GM12875 (cell line): ENCODE data around the gene NR2C2AP.

ENCODE experiments used
- H3K4me3 ChIP-seq: one replicate; pipeline ENCODE4 v1.5.1; 2011; ENCODE audit warnings: low read depth, low read length, control low read depth
- CTCF ChIP-seq: IDR thresholded peaks from 2 replicates; pipeline ENCODE4 v1.5.1; 2011; ENCODE audit warnings: low read depth, mild to moderate bottlenecking, control low read depth, inconsistent platforms, low read length, moderate library complexity, borderline replicate concordance; ENCODE audit not compliant: insufficient read depth

The NR2C2AP gene

GRCh38 chr19:19215792-19216191 lies 12.6 kb upstream of the NR2C2AP start:
- no peak for TF ChIP-seq CTCF
- H3K4me3 ChIP-seq = no peak overlapping the region

- TF ChIP-seq CTCF = no peak
- H3K4me3 ChIP-seq = no peak overlapping the region
These were observed 11.7 kb upstream of the NR2C2AP start for GRCh38 chr19:19214892-19215291.

GRCh38 chr19:19214159-19214490 lies 10.9 kb upstream of the NR2C2AP start:
- TF ChIP-seq CTCF = no peak
- no peak overlapping the region for H3K4me3 ChIP-seq

GRCh38 chr19:19213426-19214158 lies 10.4 kb upstream of the NR2C2AP start:
- no peak for TF ChIP-seq CTCF
- H3K4me3 ChIP-seq = no peak overlapping the region

- H3K4me3 ChIP-seq = no peak overlapping the region
- TF ChIP-seq CTCF = no peak
These were observed 9.7 kb upstream of the NR2C2AP start for GRCh38 chr19:19212916-19213315.

- no peak for TF ChIP-seq CTCF
- H3K4me3 ChIP-seq = no peak within 1 kb of the TSS
These were observed 8.5 kb upstream of the NR2C2AP start, which contains the start of gene NCAN for GRCh38 chr19:19211499-19212420. NCAN (plus strand) TSS chr19:19211958; CDS start chr19:19216954, 4,996 bp downstream.
